Tibial nerve (tissue), 4 donors: ENCODE data around the gene TNFRSF19.

Experiments used
- CTCF ChIP-seq, 5 experiments: fragments of 200-600 bp in 3 of 5; fragments of 450-650 bp in 2 of 5; sonication (generic) in 3 of 5; IDR thresholded peaks; one replicate each; pipeline ENCODE4 v1.5.1; 2016 to 2019; ENCODE audit warnings: antibody characterized with exemption in 5 of 5, mild to moderate bottlenecking in 3 of 5, moderate library complexity in 2 of 5
- EP300 ChIP-seq, 2 donors: sonication (generic); formaldehyde crosslinking; IDR thresholded peaks; one replicate each; pipeline ENCODE4 v1.6.1; 2017; ENCODE audit warnings: antibody characterized with exemption in 2 of 2, mild to moderate bottlenecking in 1 of 2
- POLR2A ChIP-seq, 2 donors: fragments of 450-650 bp; IDR thresholded peaks; one replicate each; pipeline ENCODE4 v1.6.1; 2017; ENCODE audit warnings: antibody characterized with exemption in 2 of 2, mild to moderate bottlenecking in 2 of 2, moderate library complexity in 2 of 2

- no peak for TF ChIP-seq POLR2A (IDR thresholded peaks at IDR 0.05)
- TF ChIP-seq CTCF (IDR thresholded peaks at IDR 0.05) = no peak
- no peak for TF ChIP-seq EP300 (IDR thresholded peaks at IDR 0.05)
These were observed 120.5 kb downstream of the TNFRSF19 start for GRCh38 chr13:23690668-23691067.
